WTC11 (cell line): Measurements from ENCODE around the gene SH3PXD2A.

ENCODE experiments used
- GABPB1 ChIP-seq: sonication (generic); formaldehyde crosslinking; IDR thresholded peaks from 2 replicates; pipeline ENCODE4 v1.8.1; 2023; ENCODE audit warnings: mild to moderate bottlenecking, missing genetic modification reagents
- NFYB ChIP-seq: sonication (generic); formaldehyde crosslinking; conservative IDR thresholded peaks from 2 replicates; pipeline ENCODE4 v1.8.0; 2022; ENCODE audit warnings: low read depth, missing genetic modification reagents
- RELA ChIP-seq: sonication (generic); formaldehyde crosslinking; IDR thresholded peaks from 2 replicates; pipeline ENCODE4 v1.8.1; 2022; ENCODE audit warnings: missing genetic modification reagents, mild to moderate bottlenecking, borderline replicate concordance
- SMAD3 ChIP-seq: sonication (generic); formaldehyde crosslinking; IDR thresholded peaks from 2 replicates; pipeline ENCODE4 v1.8.0; 2022; ENCODE audit warnings: missing genetic modification reagents, mild to moderate bottlenecking, borderline replicate concordance
- TEAD4 ChIP-seq: sonication (generic); formaldehyde crosslinking; IDR thresholded peaks from 2 replicates; pipeline ENCODE4 v1.8.0; 2022; ENCODE audit warnings: mild to moderate bottlenecking, missing genetic modification reagents
- TP53 ChIP-seq: sonication (generic); formaldehyde crosslinking; IDR thresholded peaks from 2 replicates; pipeline ENCODE4 v1.8.1; 2023; ENCODE audit warnings: mild to moderate bottlenecking, missing genetic modification reagents
- TF ChIP-seq, protein P1 (sequence below): fragments of 200-600 bp; IDR thresholded peaks from 2 replicates; pipeline ENCODE4 v1.8.0; 2022; ENCODE audit warnings: antibody characterized with exemption
- TF ChIP-seq, protein P2 (sequence below): sonication (generic); formaldehyde crosslinking; IDR thresholded peaks from 2 replicates; pipeline ENCODE4 v1.8.1; 2023; ENCODE audit warnings: mild to moderate bottlenecking, missing genetic modification reagents, moderate library complexity
- TF ChIP-seq, protein P3 (sequence below): sonication (generic); formaldehyde crosslinking; IDR thresholded peaks from 2 replicates; pipeline ENCODE4 v1.8.1; 2022; ENCODE audit warnings: mild to moderate bottlenecking, missing genetic modification reagents, moderate library complexity, borderline replicate concordance
- TF ChIP-seq, protein P4 (sequence below): sonication (generic); formaldehyde crosslinking; conservative IDR thresholded peaks from 2 replicates; pipeline ENCODE4 v1.8.1; 2022; ENCODE audit warnings: mild to moderate bottlenecking, missing genetic modification reagents
- TF ChIP-seq, protein P5 (sequence below): fragments of 250-450 bp; sonication (Bioruptor Pico); IDR thresholded peaks from 2 replicates; pipeline ENCODE4 v1.9.0; 2021; ENCODE audit warnings: mild to moderate bottlenecking

DNA sequence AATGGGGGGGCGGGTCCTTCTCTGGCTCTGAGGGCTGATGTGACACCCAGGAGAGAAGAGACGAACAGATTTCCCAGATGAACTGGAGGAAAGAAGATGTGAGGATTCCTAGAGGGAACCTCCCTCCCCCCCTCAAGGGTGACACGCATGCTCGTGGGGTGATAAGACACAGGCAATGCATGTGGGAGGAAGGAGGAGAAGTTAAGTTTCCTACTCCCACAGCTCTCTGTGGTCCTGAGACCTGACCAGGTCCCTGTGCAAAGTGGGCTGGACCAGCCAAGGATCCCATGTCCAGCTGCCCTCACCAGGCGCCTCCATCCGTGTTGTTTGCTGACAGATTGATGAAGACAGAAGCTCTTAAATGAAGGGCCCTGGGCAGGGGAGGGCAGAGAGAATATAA, 112.6 kb downstream of the SH3PXD2A start:
- TF ChIP-seq, protein P1, sequence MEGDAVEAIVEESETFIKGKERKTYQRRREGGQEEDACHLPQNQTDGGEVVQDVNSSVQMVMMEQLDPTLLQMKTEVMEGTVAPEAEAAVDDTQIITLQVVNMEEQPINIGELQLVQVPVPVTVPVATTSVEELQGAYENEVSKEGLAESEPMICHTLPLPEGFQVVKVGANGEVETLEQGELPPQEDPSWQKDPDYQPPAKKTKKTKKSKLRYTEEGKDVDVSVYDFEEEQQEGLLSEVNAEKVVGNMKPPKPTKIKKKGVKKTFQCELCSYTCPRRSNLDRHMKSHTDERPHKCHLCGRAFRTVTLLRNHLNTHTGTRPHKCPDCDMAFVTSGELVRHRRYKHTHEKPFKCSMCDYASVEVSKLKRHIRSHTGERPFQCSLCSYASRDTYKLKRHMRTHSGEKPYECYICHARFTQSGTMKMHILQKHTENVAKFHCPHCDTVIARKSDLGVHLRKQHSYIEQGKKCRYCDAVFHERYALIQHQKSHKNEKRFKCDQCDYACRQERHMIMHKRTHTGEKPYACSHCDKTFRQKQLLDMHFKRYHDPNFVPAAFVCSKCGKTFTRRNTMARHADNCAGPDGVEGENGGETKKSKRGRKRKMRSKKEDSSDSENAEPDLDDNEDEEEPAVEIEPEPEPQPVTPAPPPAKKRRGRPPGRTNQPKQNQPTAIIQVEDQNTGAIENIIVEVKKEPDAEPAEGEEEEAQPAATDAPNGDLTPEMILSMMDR = no peak
- TF ChIP-seq, protein P2, sequence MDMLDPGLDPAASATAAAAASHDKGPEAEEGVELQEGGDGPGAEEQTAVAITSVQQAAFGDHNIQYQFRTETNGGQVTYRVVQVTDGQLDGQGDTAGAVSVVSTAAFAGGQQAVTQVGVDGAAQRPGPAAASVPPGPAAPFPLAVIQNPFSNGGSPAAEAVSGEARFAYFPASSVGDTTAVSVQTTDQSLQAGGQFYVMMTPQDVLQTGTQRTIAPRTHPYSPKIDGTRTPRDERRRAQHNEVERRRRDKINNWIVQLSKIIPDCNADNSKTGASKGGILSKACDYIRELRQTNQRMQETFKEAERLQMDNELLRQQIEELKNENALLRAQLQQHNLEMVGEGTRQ (CRISPR knock-in tag) = no peak
- TF ChIP-seq GABPB1 (CRISPR knock-in tag) = no peak
- no peak for TF ChIP-seq NFYB (CRISPR knock-in tag)
- TF ChIP-seq, protein P3, sequence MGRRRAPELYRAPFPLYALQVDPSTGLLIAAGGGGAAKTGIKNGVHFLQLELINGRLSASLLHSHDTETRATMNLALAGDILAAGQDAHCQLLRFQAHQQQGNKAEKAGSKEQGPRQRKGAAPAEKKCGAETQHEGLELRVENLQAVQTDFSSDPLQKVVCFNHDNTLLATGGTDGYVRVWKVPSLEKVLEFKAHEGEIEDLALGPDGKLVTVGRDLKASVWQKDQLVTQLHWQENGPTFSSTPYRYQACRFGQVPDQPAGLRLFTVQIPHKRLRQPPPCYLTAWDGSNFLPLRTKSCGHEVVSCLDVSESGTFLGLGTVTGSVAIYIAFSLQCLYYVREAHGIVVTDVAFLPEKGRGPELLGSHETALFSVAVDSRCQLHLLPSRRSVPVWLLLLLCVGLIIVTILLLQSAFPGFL (CRISPR knock-in tag) = no peak
- TF ChIP-seq, protein P4, sequence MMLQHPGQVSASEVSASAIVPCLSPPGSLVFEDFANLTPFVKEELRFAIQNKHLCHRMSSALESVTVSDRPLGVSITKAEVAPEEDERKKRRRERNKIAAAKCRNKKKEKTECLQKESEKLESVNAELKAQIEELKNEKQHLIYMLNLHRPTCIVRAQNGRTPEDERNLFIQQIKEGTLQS (CRISPR knock-in tag) = no peak
- TF ChIP-seq, protein P5, sequence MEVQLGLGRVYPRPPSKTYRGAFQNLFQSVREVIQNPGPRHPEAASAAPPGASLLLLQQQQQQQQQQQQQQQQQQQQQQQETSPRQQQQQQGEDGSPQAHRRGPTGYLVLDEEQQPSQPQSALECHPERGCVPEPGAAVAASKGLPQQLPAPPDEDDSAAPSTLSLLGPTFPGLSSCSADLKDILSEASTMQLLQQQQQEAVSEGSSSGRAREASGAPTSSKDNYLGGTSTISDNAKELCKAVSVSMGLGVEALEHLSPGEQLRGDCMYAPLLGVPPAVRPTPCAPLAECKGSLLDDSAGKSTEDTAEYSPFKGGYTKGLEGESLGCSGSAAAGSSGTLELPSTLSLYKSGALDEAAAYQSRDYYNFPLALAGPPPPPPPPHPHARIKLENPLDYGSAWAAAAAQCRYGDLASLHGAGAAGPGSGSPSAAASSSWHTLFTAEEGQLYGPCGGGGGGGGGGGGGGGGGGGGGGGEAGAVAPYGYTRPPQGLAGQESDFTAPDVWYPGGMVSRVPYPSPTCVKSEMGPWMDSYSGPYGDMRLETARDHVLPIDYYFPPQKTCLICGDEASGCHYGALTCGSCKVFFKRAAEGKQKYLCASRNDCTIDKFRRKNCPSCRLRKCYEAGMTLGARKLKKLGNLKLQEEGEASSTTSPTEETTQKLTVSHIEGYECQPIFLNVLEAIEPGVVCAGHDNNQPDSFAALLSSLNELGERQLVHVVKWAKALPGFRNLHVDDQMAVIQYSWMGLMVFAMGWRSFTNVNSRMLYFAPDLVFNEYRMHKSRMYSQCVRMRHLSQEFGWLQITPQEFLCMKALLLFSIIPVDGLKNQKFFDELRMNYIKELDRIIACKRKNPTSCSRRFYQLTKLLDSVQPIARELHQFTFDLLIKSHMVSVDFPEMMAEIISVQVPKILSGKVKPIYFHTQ (CRISPR knock-in tag) = no peak
- TF ChIP-seq RELA (CRISPR knock-in tag) = no peak
- TF ChIP-seq TP53 (CRISPR knock-in tag) = no peak
- no peak for TF ChIP-seq TEAD4 (CRISPR knock-in tag)
- TF ChIP-seq SMAD3 (CRISPR knock-in tag) = no peak
